Aorta (tissue), 5 donors: ENCODE measurements around the gene CUL9. TPM values are rescaled to one million over a fixed set of nuclear protein-coding genes. Genes with fewer than 3 reads are reported as not detected.

ENCODE experiments used
- ATAC-seq: fragments of 200-7000 bp; cut with Tn5 transposase; one replicate; pipeline ENCODE4 v1.9.1; 2022; ENCODE audit warnings: moderate library complexity; ENCODE audit not compliant: low FRiP score
- DNase-seq, 2 donors: peaks; one replicate each; pipeline ENCODE4 v3.0.0-alpha.2; 2020
- H3K27ac ChIP-seq, 2 donors: one replicate each; pipeline ENCODE4 v1.5.1; 2013; ENCODE audit warnings: low read length in 2 of 2, mild to moderate bottlenecking in 2 of 2, moderate library complexity in 2 of 2, control low read depth in 1 of 2, inconsistent platforms in 1 of 2, low read depth in 1 of 2
- H3K27me3 ChIP-seq, 2 donors: one replicate each; pipeline ENCODE4 v1.6.1; 2013; ENCODE audit warnings: control low read depth in 1 of 2, low read length in 1 of 2, mild to moderate bottlenecking in 1 of 2, moderate library complexity in 1 of 2; ENCODE audit not compliant: insufficient read depth in 2 of 2, control insufficient read depth in 1 of 2
- H3K36me3 ChIP-seq, 2 donors: one replicate each; pipeline ENCODE4 v1.6.1; 2013; ENCODE audit warnings: control low read depth in 1 of 2, low read length in 1 of 2, mild to moderate bottlenecking in 1 of 2; ENCODE audit not compliant: insufficient read depth in 2 of 2, control insufficient read depth in 1 of 2
- H3K4me1 ChIP-seq, 2 donors: one replicate each; pipeline ENCODE4 v1.6.1; 2013; ENCODE audit warnings: low read length in 2 of 2, control low read depth in 1 of 2, mild to moderate bottlenecking in 1 of 2, moderate library complexity in 1 of 2; ENCODE audit not compliant: insufficient read depth in 2 of 2, control insufficient read depth in 1 of 2
- H3K4me3 ChIP-seq, 2 donors: one replicate each; pipeline ENCODE4 v1.5.1; 2013; ENCODE audit warnings: low read length in 2 of 2, control low read depth in 1 of 2, mild to moderate bottlenecking in 1 of 2
- H3K9me3 ChIP-seq: one replicate; pipeline ENCODE4 v1.6.1; 2013; ENCODE audit warnings: mild to moderate bottlenecking, low read length; ENCODE audit not compliant: control insufficient read depth
- WGBS, 2 donors: extraction: QIAGEN DNeasy Blood & Tissue Kit; methylation state at CpG; one replicate each; pipeline ENCODE4 v1.1.7; 2013; 5-methylcytosine and 5-hydroxymethylcytosine counted together
- intact Hi-C, 2 donors: fragments of 100-400 bp; cut with DNase I; formaldehyde crosslinking; loops; one replicate each; pipeline versions ENCODE4 v1.14.2 to v1.15.0; 2022
- polyA plus RNA-seq, 2 donors: library from polyadenylated mRNA; stranded (reverse); fragments of 200-250 nt; gene quantifications; one replicate each; pipeline ENCODE4 v1.2.3, GENCODE V29; 2013
- total RNA-seq, 2 donors: library from RNA; stranded (reverse); fragmentation: NEBNext Ultra II Directional; extraction: Animal tissue kit (Norgen Biotek cat#: 25700); gene quantifications; one replicate each; pipeline ENCODE4 v1.2.1, GENCODE V29; 2021
- donor health status: healthy with polysubstance abuse.
- donor health status: Bipolar disorder and iron deficiency.
- donor health status: DM: no; HTN: no; CAD: no.
- donor health status: DM: no; HTN: no; CAD: no.
- donor health status: DM: yes; HTN: yes; CAD: no.

CUL9 gene
- total and polyA plus RNA-seq, 4 donors, result 8.1 to 106 (median 43.6) TPM

GRCh38 chr6:43216200-43216599 lies 34.2 kb downstream of the CUL9 start:
- DNase-seq, result peak in 1 of 2 donors; percentile 25
- Histone ChIP-seq H3K4me3 (no peak overlapping the region), H3K36me3 (peaks cover 0 to 5% of the 10 kb centered on the region in 2 donors), H3K9me3 (no peaks in the 10 kb centered on the region), H3K27ac (no peak overlapping the region), H3K27me3 (no peaks in the 10 kb centered on the region), H3K4me1 (no peaks in the 10 kb centered on the region)
- intact Hi-C loops, result no loop called here
- WGBS, 2 donors, result 85 to 86% methylated on average over 12 of the region's 12 CpGs
- peak; percentile 37 for ATAC-seq

GRCh38 chr6:43217351-43217750 lies 35.4 kb downstream of the CUL9 start:
- H3K4me1 ChIP-seq, result no peaks in the 10 kb centered on the region
- WGBS, 2 donors, result 76 to 79% methylated on average over 5 of the region's 5 CpGs
- ATAC-seq (no peak), DNase-seq (peak in 1 of 2 donors; percentile 21)
- H3K27me3 ChIP-seq, result no peaks in the 10 kb centered on the region
- no peaks in the 10 kb centered on the region for H3K9me3 ChIP-seq
- H3K4me3 ChIP-seq, result no peak overlapping the region
- intact Hi-C loops, result no loop called here
- peaks cover 0 to 5% of the 10 kb centered on the region in 2 donors for H3K36me3 ChIP-seq
- no peak overlapping the region for H3K27ac ChIP-seq

DNA sequence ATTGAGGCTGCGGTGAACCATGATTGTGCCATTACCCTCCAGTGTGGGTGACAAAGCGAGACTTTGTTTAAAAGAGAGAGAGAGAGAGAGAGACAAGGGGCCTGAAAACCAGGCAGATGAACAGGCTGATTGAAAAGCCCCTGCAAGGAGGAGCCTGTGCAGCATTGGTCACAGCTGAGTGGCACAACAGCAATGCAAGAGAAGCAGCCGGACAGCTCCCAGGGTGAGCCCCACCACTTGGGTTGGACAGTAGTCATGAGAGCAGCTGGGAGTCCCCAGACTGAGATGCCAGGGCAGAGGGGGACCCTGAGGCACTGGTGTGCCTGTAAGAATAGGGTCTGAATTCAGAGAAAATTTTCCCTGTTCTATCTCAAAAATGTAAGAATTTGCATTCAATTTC lies 37.1 kb downstream of the CUL9 start:
- DNase-seq (peak in 1 of 2 donors; percentile 26), ATAC-seq (no peak)
- intact Hi-C loops, result no loop called here
- Histone ChIP-seq H3K27me3 (no peaks in the 10 kb centered on the region), H3K27ac (no peak overlapping the region), H3K9me3 (no peaks in the 10 kb centered on the region), H3K36me3 (peaks cover 0 to 5% of the 10 kb centered on the region in 2 donors), H3K4me3 (no peak overlapping the region), H3K4me1 (no peaks in the 10 kb centered on the region)
- WGBS, 2 donors, result 97 to 98% methylated on average over 3 of the region's 3 CpGs

- 90 to 93% methylated on average over 7 of the region's 7 CpGs for WGBS, 2 donors
- no peak overlapping the region for H3K27ac ChIP-seq
- H3K4me3 ChIP-seq, result no peak overlapping the region
- H3K36me3 ChIP-seq, result peaks cover 0 to 5% of the 10 kb centered on the region in 2 donors
- intact Hi-C loops, result no loop called here
- no peak for ATAC-seq
- H3K27me3 ChIP-seq, result no peaks in the 10 kb centered on the region
- H3K9me3 ChIP-seq, result no peaks in the 10 kb centered on the region
- no peaks in the 10 kb centered on the region for H3K4me1 ChIP-seq
- no peak for DNase-seq
Observed at GRCh38 chr6:43219814-43220213, 37.8 kb downstream of the CUL9 start.

DNA sequence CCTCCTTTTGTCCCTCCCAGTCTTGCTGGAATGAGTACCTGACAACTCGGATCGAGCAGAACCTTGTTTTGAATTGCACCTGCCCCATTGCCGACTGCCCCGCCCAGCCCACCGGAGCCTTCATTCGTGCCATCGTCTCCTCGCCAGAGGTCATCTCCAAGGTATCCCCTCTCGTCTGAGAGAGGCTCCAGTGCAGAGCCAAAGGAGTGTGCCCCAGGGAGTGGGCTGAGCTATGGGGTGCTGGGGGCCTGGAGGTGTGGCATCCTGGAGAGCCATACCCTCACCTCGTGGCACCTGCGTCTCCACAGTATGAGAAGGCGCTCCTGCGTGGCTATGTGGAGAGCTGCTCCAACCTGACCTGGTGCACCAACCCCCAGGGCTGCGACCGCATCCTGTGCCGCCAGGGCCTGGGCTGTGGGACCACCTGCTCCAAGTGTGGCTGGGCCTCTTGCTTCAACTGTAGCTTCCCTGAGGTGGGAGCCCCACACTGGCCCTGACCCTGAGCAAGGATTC lies 38.5 kb downstream of the CUL9 start:
- Histone ChIP-seq H3K9me3 (no peaks in the 10 kb centered on the region), H3K27ac (no peak overlapping the region), H3K27me3 (no peaks in the 10 kb centered on the region), H3K4me1 (no peaks in the 10 kb centered on the region), H3K4me3 (no peak overlapping the region), H3K36me3 (peaks cover 0 to 5% of the 10 kb centered on the region in 2 donors)
- ATAC-seq (no peak), DNase-seq (peak in 1 of 2 donors; percentile 54)
- WGBS, 2 donors, result 90 to 92% methylated on average over 16 of the region's 16 CpGs
- intact Hi-C loops, result no loop called here

- H3K36me3 ChIP-seq, result peaks cover 0 to 1% of the 10 kb centered on the region in 2 donors
- no peaks in the 10 kb centered on the region for H3K4me1 ChIP-seq
- intact Hi-C loops, result no loop called here
- 60 to 64% methylated on average over 20 of the region's 20 CpGs for WGBS, 2 donors
- ATAC-seq (no peak), DNase-seq (peak in 1 of 2 donors; percentile 64)
- no peaks in the 10 kb centered on the region for H3K9me3 ChIP-seq
- H3K4me3 ChIP-seq, result no peak overlapping the region
- no peak overlapping the region for H3K27ac ChIP-seq
- no peaks in the 10 kb centered on the region for H3K27me3 ChIP-seq
Observed at GRCh38 chr6:43221046-43221972, 39.3 kb downstream of the CUL9 start.

- intact Hi-C loops, result no loop called here
- 92% methylated on average over 13 to 15 of the region's 15 CpGs for WGBS, 2 donors
- Histone ChIP-seq H3K4me1 (no peaks in the 10 kb centered on the region), H3K9me3 (no peaks in the 10 kb centered on the region), H3K36me3 (no peaks in the 10 kb centered on the region), H3K27me3 (no peaks in the 10 kb centered on the region), H3K4me3 (no peak overlapping the region), H3K27ac (no peak overlapping the region)
- peak in 1 of 2 donors; percentile 47 for DNase-seq
- ATAC-seq, result no peak
Observed at GRCh38 chr6:43222418-43223059, 40.5 kb downstream of the CUL9 start.

GRCh38 chr6:43223175-43223574 lies 41.2 kb downstream of the CUL9 start:
- H3K27me3 ChIP-seq, result no peaks in the 10 kb centered on the region
- WGBS, 2 donors, result 87 to 90% methylated on average over 14 of the region's 14 CpGs
- DNase-seq (peak in 1 of 2 donors; percentile 67), ATAC-seq (no peak)
- no peak overlapping the region for H3K27ac ChIP-seq
- H3K4me3 ChIP-seq, result no peak overlapping the region
- H3K36me3 ChIP-seq, result no peaks in the 10 kb centered on the region
- no peaks in the 10 kb centered on the region for H3K9me3 ChIP-seq
- intact Hi-C loops, result no loop called here
- H3K4me1 ChIP-seq, result no peaks in the 10 kb centered on the region
